Endothelial cell of umbilical vein (primary cell): ENCODE measurements around the gene GDNF. TPM values are rescaled to one million over a fixed set of nuclear protein-coding genes. Genes with fewer than 3 reads are reported as not detected.

Experiments
- BruUV-seq: library from RNA; stranded (reverse); fragments of 400-500 nt; replicated peaks from 2 replicates; lab custom pipeline; 2021; lab: Mats Ljungman, UMichigan
- CTCF ChIA-PET: fragments of 300-600, 350-600 bp; sonication (Branson Sonifier 250); formaldehyde crosslinking; loops from one replicate; lab custom pipeline; 2021; ENCODE audit warnings: antibody characterized with exemption, inconsistent platforms; lab: Charles Lee
- POLR2A ChIA-PET: fragments of 300-600, 350-600 bp; sonication (Branson Sonifier 250); formaldehyde crosslinking; loops from one replicate; lab custom pipeline; 2021; ENCODE audit warnings: antibody characterized with exemption, inconsistent platforms; lab: Charles Lee
- DNase-seq: peaks from one replicate; pipeline ENCODE4 v3.0.0-alpha.2; 2011; ENCODE audit warnings: low read depth, low spot score
- FAIRE-seq: peaks from 2 replicates; lab custom pipeline; 2011; peaks lifted over from hg19 to GRCh38; lab: Jason Lieb, UNC
- H2AFZ ChIP-seq: 2 replicates; pipeline ENCODE4 v1.6.0; 2012; ENCODE audit warnings: low read depth, low read length, control low read depth, inconsistent platforms
- H3K27ac ChIP-seq: 2 replicates; pipeline ENCODE4 v1.5.1; 2011; ENCODE audit warnings: low read depth, mild to moderate bottlenecking, control low read depth, low read length, moderate library complexity; ENCODE audit not compliant: insufficient read depth
- H3K27me3 ChIP-seq, 2 experiments: 2 replicates each; pipeline versions ENCODE4 v1.6.0 to v1.6.1; 2011; ENCODE audit warnings: low read length in 2 of 2, mixed read lengths in 1 of 2; ENCODE audit not compliant: control insufficient read depth in 2 of 2, insufficient read depth in 2 of 2
- H3K36me3 ChIP-seq, 2 experiments: 2 replicates in 1 of 2; 3 replicates in 1 of 2; pipeline ENCODE4 v1.5.1; 2011; ENCODE audit warnings: low read length in 2 of 2, mild to moderate bottlenecking in 1 of 2, moderate library complexity in 1 of 2; ENCODE audit not compliant: control insufficient read depth in 2 of 2, insufficient read depth in 2 of 2; ENCODE audit errors: extremely low read depth in 1 of 2
- H3K4me1 ChIP-seq: 3 replicates; pipeline ENCODE4 v1.5.1; 2011; ENCODE audit warnings: mild to moderate bottlenecking, low read length; ENCODE audit not compliant: control insufficient read depth, insufficient read depth; ENCODE audit errors: extremely low read depth
- H3K4me2 ChIP-seq: 2 replicates; pipeline ENCODE4 v1.6.1; 2011; ENCODE audit warnings: low read length, control low read depth, mixed read lengths; ENCODE audit not compliant: insufficient read depth
- H3K4me3 ChIP-seq, 3 experiments: fragments of 200-600 bp in 1 of 3; sonication (generic), shearing (Covaris generic) in 1 of 3; replicated peaks in 1 of 3; 2 replicates each; pipeline ENCODE4 v1.5.1; 2011 to 2016; ENCODE audit warnings: control low read depth in 3 of 3, low read length in 3 of 3, mild to moderate bottlenecking in 2 of 3, inconsistent platforms in 1 of 3, low read depth in 1 of 3, moderate library complexity in 1 of 3; ENCODE audit not compliant: insufficient read depth in 1 of 3
- H3K79me2 ChIP-seq: 2 replicates; pipeline ENCODE4 v1.6.0; 2012; ENCODE audit warnings: low read length, inconsistent platforms; ENCODE audit not compliant: control insufficient read depth, insufficient read depth
- H3K9ac ChIP-seq: replicated peaks from 2 replicates; pipeline ENCODE3; 2011; ENCODE audit warnings: low read length, control low read depth; ENCODE audit not compliant: insufficient read depth; ENCODE audit errors: extremely low read depth
- H3K9me1 ChIP-seq: replicated peaks from 3 replicates; pipeline ENCODE4 v1.6.0; 2011; ENCODE audit warnings: mild to moderate bottlenecking, low read length; ENCODE audit not compliant: control insufficient read depth, insufficient read depth; ENCODE audit errors: extremely low read depth
- H3K9me3 ChIP-seq: replicated peaks from 2 replicates; pipeline ENCODE4 v1.5.1; 2012; ENCODE audit warnings: low read length, inconsistent platforms; ENCODE audit not compliant: control insufficient read depth, insufficient read depth
- H4K20me1 ChIP-seq: replicated peaks from 2 replicates; pipeline ENCODE3; 2011; ENCODE audit warnings: mild to moderate bottlenecking, low read length; ENCODE audit not compliant: control insufficient read depth, insufficient read depth; ENCODE audit errors: extremely low read depth
- CTCF ChIP-seq, 2 donors: IDR thresholded peaks; 1 replicate in 1 of 2; 2 replicates in 1 of 2; pipeline ENCODE4 v1.5.1; 2011; ENCODE audit warnings: low read length in 2 of 2, mild to moderate bottlenecking in 2 of 2, moderate library complexity in 2 of 2, control low read depth in 1 of 2, inconsistent platforms in 1 of 2, low read depth in 1 of 2; ENCODE audit not compliant: insufficient read depth in 1 of 2; ENCODE audit errors: extremely low read depth in 1 of 2
- EZH2 ChIP-seq: IDR thresholded peaks from 2 replicates; pipeline ENCODE4 v1.6.1; 2012; ENCODE audit warnings: borderline replicate concordance, low read depth, mild to moderate bottlenecking, moderate library complexity, low read length, inconsistent platforms; ENCODE audit not compliant: severe bottlenecking
- FOS ChIP-seq: IDR thresholded peaks from 2 replicates; pipeline ENCODE4 v1.6.1; 2011; ENCODE audit warnings: mild to moderate bottlenecking, low read length, moderate library complexity, borderline replicate concordance; ENCODE audit not compliant: insufficient read depth
- GATA2 ChIP-seq: IDR thresholded peaks from 2 replicates; pipeline ENCODE4 v1.7.0; 2011; ENCODE audit warnings: low read depth, mild to moderate bottlenecking, moderate library complexity, mixed read lengths, low read length; ENCODE audit not compliant: insufficient read length, insufficient read depth
- JUN ChIP-seq: IDR thresholded peaks from 2 replicates; pipeline ENCODE4 v1.6.1; 2011; ENCODE audit warnings: borderline replicate concordance, low read depth; ENCODE audit not compliant: insufficient read length, insufficient read depth
- MAX ChIP-seq: IDR thresholded peaks from 2 replicates; pipeline ENCODE4 v1.6.1; 2011; ENCODE audit not compliant: insufficient read depth, insufficient read length
- MYC ChIP-seq: IDR thresholded peaks from one replicate; pipeline ENCODE4 v1.6.1; 2011; ENCODE audit warnings: mild to moderate bottlenecking, low read depth, low read length
- POLR2A ChIP-seq: IDR thresholded peaks from 2 replicates; pipeline ENCODE4 v1.6.1; 2012; ENCODE audit warnings: low read depth, mild to moderate bottlenecking, control low read depth, low read length
- POLR2AphosphoS5 ChIP-seq: IDR thresholded peaks from 2 replicates; pipeline ENCODE4 v1.6.1; 2012; ENCODE audit warnings: low read depth, mild to moderate bottlenecking, control low read depth, low read length, moderate library complexity; ENCODE audit not compliant: insufficient read depth
- dilution Hi-C: fragments of 300-500 bp; cut with MboI; formaldehyde crosslinking; loops from one replicate; pipeline ENCODE4 v1.15.0; 2019; ENCODE audit warnings: low sequenced_read_pairs; ENCODE audit not compliant: extremely low pct_ligation_motif_present
- intact Hi-C: fragments of 100-400 bp; cut with micrococcal nuclease; formaldehyde crosslinking; loops from one replicate; pipeline ENCODE4 v1.10.0; 2022
- polyA plus RNA-seq, 4 experiments: library from polyadenylated mRNA; depleted of rRNA in 3 of 4; stranded (reverse) in 3 of 4; unstranded in 1 of 4; fragments of >200 nt; gene quantifications; 2 replicates each; pipeline versions ENCODE4 v1.2.1 to v1.2.3, GENCODE V29; 2011 to 2012; ENCODE audit warnings: missing spikeins in 1 of 4
- total RNA-seq: library from RNA; stranded (reverse); gene quantifications from 2 replicates; pipeline ENCODE4 v1.2.3, GENCODE V29; 2021

GDNF gene
- total and polyA plus RNA-seq, 2 donors (not counting 3 experiments of a cell fraction or from before 2014, with no cell fraction given) = not detected

GRCh38 chr5:37859805-37860204 is 20.0 kb upstream of the GDNF start:
- H4K20me1 ChIP-seq = no peaks in the 10 kb centered on the region
- no peaks in the 10 kb centered on the region for H3K36me3 ChIP-seq
- CTCF ChIA-PET = no interaction called here
- no peaks in the 10 kb centered on the region for H3K4me1 ChIP-seq
- H2AFZ ChIP-seq = no peak overlapping the region
- H3K4me3 ChIP-seq = no peak overlapping the region
- no TSS peak for BruUV-seq
- FAIRE-seq (no peak), DNase-seq (no peak)
- H3K9me1 ChIP-seq = no peaks in the 10 kb centered on the region
- H3K27ac ChIP-seq = no peak overlapping the region
- H3K27me3 ChIP-seq = peaks cover 0 to 9% of the 10 kb centered on the region in 2 experiments
- no peak overlapping the region for H3K9ac ChIP-seq
- POLR2A ChIA-PET = no interaction called here
- no peaks in the 10 kb centered on the region for H3K9me3 ChIP-seq
- no peaks in the 10 kb centered on the region for H3K79me2 ChIP-seq
- TF ChIP-seq POLR2A (no peak), FOS (no peak), GATA2 (no peak), MAX (no peak), JUN (no peak), POLR2AphosphoS5 (no peak), MYC (no peak), CTCF (IDR thresholded peaks at IDR 0.05; ENCODE audit: extremely low read depth in 1 of 2, insufficient read depth in 1 of 2, low read depth in 1 of 2, low read length in 2 of 2) (no peak), EZH2 (no peak)
- H3K4me2 ChIP-seq = no peak overlapping the region
- dilution Hi-C loops = no loop called here
- intact Hi-C loops = no loop called here
